HCT116 (cell line): ENCODE data around the gene UFD1.

Source experiments
- ATF3 ChIP-seq: IDR thresholded peaks from 2 replicates; pipeline ENCODE4 v1.6.1; 2012
- CEBPB ChIP-seq: IDR thresholded peaks from 2 replicates; pipeline ENCODE4 v1.6.1; 2012; ENCODE audit warnings: low read depth
- CTCF ChIP-seq, 3 experiments: fragments of 200-600 bp in 1 of 3; sonication (generic) in 1 of 3; IDR thresholded peaks in 2 of 3; conservative IDR thresholded peaks in 1 of 3; 2 replicates each; pipeline ENCODE4 v1.5.1; 2012 to 2017; ENCODE audit warnings: low read depth in 2 of 3, low read length in 2 of 3, antibody characterized with exemption in 1 of 3, borderline replicate concordance in 1 of 3, control low read depth in 1 of 3, mild to moderate bottlenecking in 1 of 3, mixed read lengths in 1 of 3, mixed run types in 1 of 3, moderate library complexity in 1 of 3; ENCODE audit not compliant: insufficient read depth in 1 of 3
- EZH2 ChIP-seq: fragments of 200-600 bp; sonication (generic); IDR thresholded peaks from 2 replicates; pipeline ENCODE4 v1.6.1; 2017; ENCODE audit warnings: antibody characterized with exemption, mixed run types
- EZH2phosphoT487 ChIP-seq: fragments of 200-600 bp; IDR thresholded peaks from 2 replicates; pipeline ENCODE4 v1.6.1; 2018; ENCODE audit warnings: antibody characterized with exemption, borderline replicate concordance
- FOSL1 ChIP-seq: IDR thresholded peaks from 2 replicates; pipeline ENCODE4 v1.6.1; 2012; ENCODE audit warnings: low read depth
- JUND ChIP-seq: IDR thresholded peaks from 2 replicates; pipeline ENCODE4 v1.6.1; 2012
- MAX ChIP-seq: IDR thresholded peaks from 2 replicates; pipeline ENCODE4 v1.6.1; 2012
- POLR2A ChIP-seq: IDR thresholded peaks from 2 replicates; pipeline ENCODE4 v1.7.0; 2011; ENCODE audit warnings: borderline replicate concordance; ENCODE audit not compliant: insufficient read depth, insufficient read length; ENCODE audit errors: extremely low read depth
- POLR2AphosphoS5 ChIP-seq: IDR thresholded peaks from 2 replicates; pipeline ENCODE4 v1.6.1; 2011; ENCODE audit warnings: mild to moderate bottlenecking, low read depth, low read length, moderate library complexity
- RAD21 ChIP-seq: IDR thresholded peaks from 2 replicates; pipeline ENCODE4 v1.6.1; 2012; ENCODE audit warnings: low read depth, mild to moderate bottlenecking
- REST ChIP-seq: IDR thresholded peaks from 2 replicates; pipeline ENCODE4 v1.6.1; 2012; ENCODE audit warnings: low read depth
- TCF7L2 ChIP-seq: IDR thresholded peaks from 2 replicates; pipeline ENCODE4 v1.7.0; 2011; ENCODE audit warnings: borderline replicate concordance, inconsistent platforms; ENCODE audit not compliant: insufficient read depth, insufficient read length; ENCODE audit errors: extremely low read depth

GRCh38 chr22:19516378-19517170 lies 37.6 kb upstream of the UFD1 start:
- no peak for TF ChIP-seq CTCF (IDR thresholded peaks at IDR 0.05 in 2 of 3, conservative IDR thresholded peaks at IDR 0.05 in 1 of 3; ENCODE audit: borderline replicate concordance in 1 of 3, insufficient read depth in 1 of 3, low read depth in 2 of 3, low read length in 2 of 3)
- TF ChIP-seq POLR2A: no peak
- no peak for TF ChIP-seq TCF7L2
- no peak for TF ChIP-seq RAD21
- TF ChIP-seq EZH2: no peak
- no peak for TF ChIP-seq JUND
- no peak for TF ChIP-seq ATF3
- no peak for TF ChIP-seq MAX
- TF ChIP-seq EZH2phosphoT487: no peak
- TF ChIP-seq POLR2AphosphoS5: no peak
- no peak for TF ChIP-seq CEBPB
- TF ChIP-seq FOSL1: no peak
- TF ChIP-seq REST: no peak
